CMK (cell line): ENCODE data around the gene VPS37C.
"Not testable (repeated sequence)": the region's sequence is repeated elsewhere in the genome, so short reads cannot be mapped to it uniquely, and the experiment has no call there.

ENCODE experiments used
- DNase-seq: peaks from one replicate; pipeline ENCODE4 v3.0.0-alpha.2; 2010; ENCODE audit warnings: low read depth

Gene VPS37C

DNA sequence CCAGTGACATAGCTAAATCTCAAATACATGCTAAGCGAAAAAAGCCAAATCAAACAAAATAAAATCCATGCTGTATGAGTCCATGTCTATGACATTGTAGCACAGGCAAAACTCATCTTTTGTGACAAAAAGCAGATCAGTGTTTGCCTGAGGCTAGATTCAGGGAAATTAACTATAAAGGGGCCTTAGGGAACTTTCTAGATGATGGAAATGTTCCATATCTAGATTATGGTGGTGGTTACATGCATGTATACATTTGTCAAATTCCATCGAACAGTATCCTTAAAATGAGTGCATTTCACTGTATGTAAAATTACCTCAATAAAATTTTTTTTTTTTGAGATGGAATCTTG is 44.1 kb downstream of the VPS37C start:
- DNase-seq = no peak

GRCh38 chr11:61116426-61117167 is 44.6 kb downstream of the VPS37C start:
- no peak for DNase-seq

GRCh38 chr11:61115498-61116224 is 45.6 kb downstream of the VPS37C start:
- no peak for DNase-seq

DNA sequence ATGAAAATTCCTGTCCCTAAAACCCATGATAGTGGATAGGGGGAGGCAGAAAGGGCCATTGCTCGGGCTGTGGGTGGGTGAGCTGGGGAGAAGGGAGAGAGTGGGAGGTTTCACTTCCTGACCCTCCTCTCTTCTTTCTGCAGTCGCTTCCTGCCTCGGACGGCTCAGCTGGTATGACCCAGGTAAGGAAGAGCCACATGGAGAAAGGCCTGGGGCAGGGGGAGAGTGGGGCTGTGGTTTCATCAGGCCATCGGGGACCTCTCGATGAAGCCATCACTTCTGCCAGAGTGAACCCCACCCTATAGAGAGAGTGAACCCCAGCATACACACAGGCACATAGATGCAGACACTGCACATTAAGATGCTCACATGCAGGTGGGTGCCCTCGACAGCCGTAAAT is 46.3 kb downstream of the VPS37C start:
- no peak for DNase-seq

- DNase-seq = no peak
Observed at GRCh38 chr11:61113201-61113600, 48.0 kb downstream of the VPS37C start.

- no peak for DNase-seq
Observed at GRCh38 chr11:61112575-61112974, 48.7 kb downstream of the VPS37C start.

DNA sequence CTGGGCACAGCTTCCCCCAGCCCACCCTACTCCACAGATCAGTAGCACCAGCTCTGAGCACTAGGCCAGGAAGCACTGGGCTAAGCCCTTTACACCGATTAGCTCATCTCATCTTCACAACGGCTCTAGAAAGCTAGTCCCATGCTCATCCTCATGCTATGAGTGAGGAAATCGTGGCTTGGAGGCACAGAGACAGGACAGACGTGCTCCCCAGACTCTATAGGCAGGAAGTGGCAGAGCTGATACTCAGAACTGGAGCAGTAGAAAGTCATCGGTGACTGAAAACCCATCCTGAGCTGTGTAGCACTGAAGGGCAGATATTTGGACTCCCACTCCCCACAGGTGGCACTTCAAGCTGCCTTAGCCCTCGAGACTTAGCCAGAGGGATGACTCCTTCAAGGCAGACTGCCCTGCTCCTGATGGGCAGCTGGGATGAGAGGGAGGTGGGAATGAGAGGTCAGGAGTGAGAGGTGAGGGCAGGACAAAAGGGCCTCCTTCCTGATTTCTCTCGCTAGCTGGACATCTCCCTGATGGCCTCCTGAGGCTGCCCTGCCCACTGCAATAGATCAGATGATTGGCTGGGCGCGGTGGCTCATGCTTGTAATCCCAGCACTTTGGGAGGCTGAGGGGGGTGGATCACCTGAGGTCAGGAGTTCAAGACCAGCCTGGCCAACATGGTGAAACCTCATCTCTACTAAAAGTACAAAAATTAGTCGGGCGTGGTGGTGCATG is 49.3 kb downstream of the VPS37C start:
- no peak for DNase-seq

GRCh38 chr11:61111050-61111435 is 50.2 kb downstream of the VPS37C start:
- no peak for DNase-seq

DNA sequence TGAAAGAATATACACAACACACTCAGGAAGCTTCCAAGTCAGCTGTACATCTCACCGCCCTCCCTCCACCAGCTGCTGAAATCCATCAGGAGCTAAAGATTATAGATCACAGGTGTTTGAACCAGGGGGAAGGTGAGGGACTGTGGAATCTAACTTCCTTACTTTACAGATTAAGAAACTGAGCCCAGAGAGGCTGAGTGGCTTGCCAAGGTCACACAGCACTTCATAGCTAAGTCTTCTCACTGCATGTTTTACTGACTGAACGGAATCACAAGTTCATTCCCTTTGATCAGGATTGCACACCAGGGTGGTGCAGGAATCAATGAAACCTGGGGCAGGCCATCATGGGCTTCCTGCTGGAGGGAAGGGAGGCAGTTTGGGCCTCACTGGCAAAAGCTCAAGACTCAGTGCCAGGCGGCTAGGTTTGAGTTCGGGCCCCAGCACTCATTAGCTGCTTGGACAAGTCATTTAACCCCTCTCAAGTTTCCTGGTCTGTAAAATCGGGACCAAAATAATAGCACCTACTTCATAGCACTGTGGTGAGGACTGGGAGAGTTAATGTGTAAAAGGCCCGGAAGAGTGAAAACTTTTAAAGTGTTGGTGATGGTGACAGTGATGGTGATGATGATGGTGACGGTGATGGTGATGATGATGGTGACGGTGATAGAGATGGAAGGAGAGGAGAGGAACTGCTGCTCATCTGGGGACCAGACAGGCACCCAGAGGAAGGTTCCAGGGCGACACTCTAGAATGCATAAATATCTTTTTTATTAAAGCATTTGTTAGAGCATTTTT is 50.8 kb downstream of the VPS37C start:
- DNase-seq = no peak

GRCh38 chr11:61109671-61110070 is 51.6 kb downstream of the VPS37C start:
- DNase-seq = no peak

GRCh38 chr11:61108847-61109585 is 52.2 kb downstream of the VPS37C start:
- no peak for DNase-seq

DNA sequence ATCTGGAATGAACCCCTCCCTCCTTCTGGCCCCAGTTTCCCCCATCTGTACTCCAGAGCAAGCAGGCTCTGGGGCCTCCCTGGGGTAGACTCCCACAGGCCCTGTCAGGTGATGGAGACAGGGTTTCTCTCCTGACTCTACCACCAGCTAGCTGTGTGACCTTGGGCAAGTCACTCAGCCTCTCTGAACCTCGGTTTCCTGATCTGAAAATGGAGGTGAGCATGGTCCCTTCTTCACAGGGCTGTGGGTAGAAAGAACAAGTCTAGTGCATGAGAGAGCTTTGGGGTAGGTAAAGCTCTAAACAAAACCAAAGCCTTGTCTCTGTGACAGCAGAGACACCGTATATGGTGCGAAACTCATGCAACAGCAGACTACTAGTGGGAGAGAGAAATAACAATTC is 53.3 kb downstream of the VPS37C start:
- DNase-seq = no peak

GRCh38 chr11:61106894-61107470 is 54.2 kb downstream of the VPS37C start:
- DNase-seq = no peak

- no peak for DNase-seq
Observed at GRCh38 chr11:61106296-61106695, 54.9 kb downstream of the VPS37C start.

GRCh38 chr11:61104963-61105362 is 56.3 kb downstream of the VPS37C start:
- DNase-seq = no peak

- DNase-seq = no peak
Observed at GRCh38 chr11:61103851-61104423, 57.3 kb downstream of the VPS37C start.

DNA sequence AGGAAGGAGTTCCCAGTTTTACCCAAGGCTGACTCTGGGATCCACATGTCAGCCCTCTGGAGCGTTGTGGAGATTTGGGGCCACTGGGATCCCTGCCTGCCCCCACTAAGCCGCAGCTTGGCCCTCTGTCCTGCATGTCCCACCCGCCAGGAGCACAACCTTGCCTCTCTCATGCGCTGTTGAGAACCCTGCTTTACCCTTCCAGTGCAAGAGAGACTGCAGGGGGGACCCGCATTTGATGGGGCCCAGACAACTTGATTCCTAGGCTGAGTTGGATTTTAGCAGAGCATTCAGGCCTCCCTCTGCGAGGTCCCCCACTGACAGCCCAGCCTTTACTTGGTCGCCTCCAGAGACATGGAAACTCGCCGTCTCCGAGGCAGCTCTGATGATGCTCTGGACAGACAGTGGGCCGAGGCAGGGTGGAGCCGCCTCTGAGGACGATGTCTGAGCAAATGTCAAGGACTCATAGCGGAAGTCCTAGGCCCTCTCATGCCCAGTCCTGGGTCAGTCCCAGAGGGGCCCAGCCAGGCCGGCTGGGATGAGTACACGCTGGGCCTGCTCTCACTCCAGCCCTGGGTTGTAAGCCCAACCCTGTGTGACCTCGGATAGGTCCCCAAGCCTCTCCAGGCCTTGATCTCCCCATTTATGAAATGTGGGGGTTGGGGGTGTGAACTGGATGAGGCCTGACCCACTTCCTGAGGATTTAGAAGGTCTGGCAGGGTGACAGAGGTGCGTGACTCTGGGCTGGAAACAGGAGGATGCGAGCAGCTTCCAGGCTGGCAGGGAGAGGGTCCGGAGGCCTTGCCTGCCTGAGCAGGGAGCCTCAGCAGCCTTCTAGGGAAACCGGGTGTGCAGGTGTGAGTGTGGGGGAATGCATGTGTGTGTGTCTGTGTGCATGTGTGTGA is 58.3 kb downstream of the VPS37C start:
- DNase-seq = no peak

- DNase-seq = no peak
Observed at GRCh38 chr11:61098778-61099177, 62.4 kb downstream of the VPS37C start.

DNA sequence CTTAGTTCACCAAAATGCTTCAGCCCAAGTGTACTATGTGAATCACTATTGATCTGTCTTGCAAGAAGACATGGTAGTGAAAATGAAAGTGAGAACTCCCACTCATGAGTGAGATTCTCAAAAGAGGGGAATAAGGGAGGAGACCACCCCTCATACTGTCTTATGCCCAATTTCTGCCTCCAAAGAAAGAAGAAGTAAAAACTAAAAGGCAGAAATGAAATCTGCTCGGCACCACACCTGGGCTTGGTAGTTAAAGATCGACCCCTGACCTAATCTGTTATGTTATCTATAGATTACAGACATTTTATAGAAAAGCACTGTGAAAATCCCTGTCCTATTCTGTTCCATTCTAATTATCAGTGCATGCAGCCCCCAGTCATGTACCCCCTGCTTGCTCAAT is 63.0 kb downstream of the VPS37C start:
- not testable (repeated sequence) for DNase-seq

DNA sequence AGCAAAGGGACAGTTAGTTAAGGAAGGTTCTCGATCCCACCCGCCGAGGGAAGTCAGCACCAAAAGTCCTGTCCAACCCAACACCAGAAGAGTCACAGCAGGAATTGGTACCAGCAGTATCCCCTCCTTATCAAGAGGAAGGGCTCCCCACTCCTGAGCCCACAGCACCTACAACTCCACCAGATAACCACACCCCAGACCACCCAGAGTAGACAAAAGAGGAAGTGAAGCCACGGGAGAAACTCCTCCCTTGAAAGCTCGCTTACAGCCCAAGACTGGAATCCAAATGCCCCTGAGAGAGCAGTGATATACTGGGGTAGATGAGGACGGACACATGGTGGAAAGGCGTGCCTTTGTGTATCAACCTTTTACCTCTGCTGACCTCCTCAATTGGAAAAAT is 66.2 kb downstream of the VPS37C start:
- DNase-seq = no peak
